HL-60 (cell line): Measurements from ENCODE around the gene CDH23.

Experiments used
- CTCF ChIP-seq: IDR thresholded peaks from one replicate; pipeline ENCODE4 v1.5.1; 2011; ENCODE audit warnings: low read length, control low read depth, inconsistent platforms; ENCODE audit not compliant: insufficient read depth
- POLR2AphosphoS5 ChIP-seq: IDR thresholded peaks from 2 replicates; pipeline ENCODE4 v1.6.1; 2012; ENCODE audit warnings: low read depth
- SPI1 ChIP-seq: IDR thresholded peaks from 2 replicates; pipeline ENCODE4 v1.6.1; 2012; ENCODE audit warnings: low read depth, mild to moderate bottlenecking, borderline replicate concordance

GRCh38 chr10:71838264-71839211 lies 441.8 kb downstream of the CDH23 start:
- no peak for TF ChIP-seq CTCF
- no peak for TF ChIP-seq POLR2AphosphoS5
- no peak for TF ChIP-seq SPI1
